GM13977 (cell line): ENCODE results near the gene DPM2.

Source experiments
- DNase-seq: peaks from one replicate; pipeline ENCODE4 v3.0.0; 2012; ENCODE audit warnings: low spot score
- CTCF ChIP-seq: IDR thresholded peaks from 2 replicates; pipeline ENCODE4 v1.5.1; 2012; ENCODE audit warnings: mild to moderate bottlenecking, control low read depth; ENCODE audit not compliant: insufficient read depth; ENCODE audit errors: extremely low read depth, missing control alignments
- in situ Hi-C: fragments of 300-500 bp; cut with MboI; formaldehyde crosslinking; loops from one replicate; pipeline ENCODE4 v1.12.0; 2022; ENCODE audit warnings: low sequenced_read_pairs, low pct_unique_long_range_greater_than_20kb, mixed read lengths, inconsistent platforms; ENCODE audit not compliant: unreplicated experiment

Gene DPM2

GRCh38 chr9:127896395-127897192 is 41.1 kb downstream of the DPM2 start:
- TF ChIP-seq CTCF: no peak
- no peak for DNase-seq
- in situ Hi-C loops: no loop called here

GRCh38 chr9:127895811-127896210 is 41.8 kb downstream of the DPM2 start:
- in situ Hi-C loops: no loop called here
- no peak for TF ChIP-seq CTCF
- no peak for DNase-seq

GRCh38 chr9:127893392-127893791 is 44.3 kb downstream of the DPM2 start:
- in situ Hi-C loops: no loop called here

GRCh38 chr9:127892831-127893230 is 44.8 kb downstream of the DPM2 start:
- in situ Hi-C loops: no loop called here
- no peak for DNase-seq
- TF ChIP-seq CTCF: no peak

More at GRCh38 chr9:127893392-127893791, 44.3 kb downstream of the DPM2 start:
- TF ChIP-seq CTCF: no peak
- no peak for DNase-seq

GRCh38 chr9:127890053-127890452 is 47.6 kb downstream of the DPM2 start:
- TF ChIP-seq CTCF: no peak
- in situ Hi-C loops: no loop called here
- DNase-seq: no peak

- no peak for DNase-seq
- in situ Hi-C loops: no loop called here
- TF ChIP-seq CTCF: peak; percentile 11
Measured at GRCh38 chr9:127887792-127888191, 49.9 kb downstream of the DPM2 start.
